Nephron (organoid): Measurements from ENCODE around the gene CACNA2D3.
A peak's percentile ranks its signal among the peaks of the same experiment; 100 is the strongest.

Experiments
- H3K27ac Mint-ChIP-seq, 3 experiments: 2 replicates each; pipeline ENCODE4 v1.8.0; 2020; ENCODE audit warnings: mixed read lengths in 3 of 3, mild to moderate bottlenecking in 2 of 3, moderate library complexity in 1 of 3
- H3K27me3 Mint-ChIP-seq: 2 replicates; pipeline ENCODE4 v1.8.0; 2021; ENCODE audit warnings: low read depth, mild to moderate bottlenecking, moderate library complexity, mixed read lengths
- H3K36me3 Mint-ChIP-seq: 2 replicates; pipeline ENCODE4 v1.8.0; 2020; ENCODE audit warnings: low read depth, mixed read lengths
- H3K4me1 Mint-ChIP-seq: 2 replicates; pipeline ENCODE4 v1.8.0; 2020; ENCODE audit warnings: mixed read lengths
- H3K4me3 Mint-ChIP-seq, 3 experiments: 2 replicates each; pipeline ENCODE4 v1.8.0; 2020; ENCODE audit warnings: mild to moderate bottlenecking in 3 of 3, mixed read lengths in 3 of 3, moderate library complexity in 2 of 3
- H3K9me3 Mint-ChIP-seq: 2 replicates; pipeline ENCODE4 v1.8.0; 2020; ENCODE audit warnings: mixed read lengths
- TF ChIP-seq, protein P1 (sequence below), 3 experiments: fragments of 200-600 bp; sonication (generic); IDR thresholded peaks; one replicate each; pipeline ENCODE4 v1.5.0; 2021; ENCODE audit warnings: antibody characterized with exemption in 3 of 3; ENCODE audit not compliant: unreplicated experiment in 3 of 3

CACNA2D3 gene

DNA sequence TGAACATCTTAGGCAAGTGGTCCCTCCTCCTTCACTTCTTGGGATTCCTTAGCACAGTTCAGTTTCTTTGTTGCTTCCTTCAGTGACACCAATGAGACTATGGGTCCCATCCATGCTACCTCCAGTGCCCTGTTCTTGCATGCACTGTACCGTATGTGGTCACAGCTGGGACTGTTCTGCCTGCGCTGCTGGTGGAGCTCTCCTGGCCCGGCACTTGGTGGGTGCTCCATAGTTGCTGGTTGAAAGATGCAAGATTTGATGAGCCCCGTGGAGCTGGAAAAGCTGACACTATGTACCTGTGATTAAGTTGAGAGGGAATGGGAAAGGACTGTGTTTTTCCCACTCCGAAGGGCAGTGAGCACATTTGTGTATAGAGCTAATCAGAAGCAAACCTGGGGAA lies 407.7 kb downstream of the CACNA2D3 start:
- Mint-ChIP-seq H3K27ac (no peak overlapping the region), H3K36me3 (peaks cover 3% of the 10 kb centered on the region), H3K27me3 (peaks cover 15% of the 10 kb centered on the region)

DNA sequence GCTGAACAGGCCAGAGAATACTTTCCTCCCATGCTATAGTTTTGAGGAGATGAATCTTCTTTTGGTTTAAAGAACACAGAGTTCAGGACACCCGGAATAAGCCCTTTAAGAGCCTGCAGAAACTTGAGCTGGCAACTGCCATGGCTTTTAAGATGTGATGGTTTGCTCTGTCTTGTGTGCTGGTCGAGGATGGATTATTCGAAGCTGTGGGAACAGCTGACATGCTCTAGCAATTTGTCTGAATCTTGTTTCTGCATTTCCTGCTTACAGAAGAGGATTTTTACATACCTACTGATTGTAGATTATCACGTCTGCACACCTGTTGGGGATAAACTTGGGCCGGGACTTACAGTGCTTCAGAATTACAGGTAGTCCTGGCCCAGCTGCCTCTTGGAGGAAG lies 408.6 kb downstream of the CACNA2D3 start:
- H3K27ac Mint-ChIP-seq, result peak overlapping the region in 2 of 3 experiments; percentile 28 to 32
- peaks cover 15% of the 10 kb centered on the region for H3K4me1 Mint-ChIP-seq
- TF ChIP-seq, protein P1, sequence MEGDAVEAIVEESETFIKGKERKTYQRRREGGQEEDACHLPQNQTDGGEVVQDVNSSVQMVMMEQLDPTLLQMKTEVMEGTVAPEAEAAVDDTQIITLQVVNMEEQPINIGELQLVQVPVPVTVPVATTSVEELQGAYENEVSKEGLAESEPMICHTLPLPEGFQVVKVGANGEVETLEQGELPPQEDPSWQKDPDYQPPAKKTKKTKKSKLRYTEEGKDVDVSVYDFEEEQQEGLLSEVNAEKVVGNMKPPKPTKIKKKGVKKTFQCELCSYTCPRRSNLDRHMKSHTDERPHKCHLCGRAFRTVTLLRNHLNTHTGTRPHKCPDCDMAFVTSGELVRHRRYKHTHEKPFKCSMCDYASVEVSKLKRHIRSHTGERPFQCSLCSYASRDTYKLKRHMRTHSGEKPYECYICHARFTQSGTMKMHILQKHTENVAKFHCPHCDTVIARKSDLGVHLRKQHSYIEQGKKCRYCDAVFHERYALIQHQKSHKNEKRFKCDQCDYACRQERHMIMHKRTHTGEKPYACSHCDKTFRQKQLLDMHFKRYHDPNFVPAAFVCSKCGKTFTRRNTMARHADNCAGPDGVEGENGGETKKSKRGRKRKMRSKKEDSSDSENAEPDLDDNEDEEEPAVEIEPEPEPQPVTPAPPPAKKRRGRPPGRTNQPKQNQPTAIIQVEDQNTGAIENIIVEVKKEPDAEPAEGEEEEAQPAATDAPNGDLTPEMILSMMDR (IDR thresholded peaks at IDR 0.05; ENCODE audit: unreplicated experiment in 3 of 3), result no peak
- peaks cover 15% of the 10 kb centered on the region for H3K27me3 Mint-ChIP-seq
- no peak overlapping the region for H3K4me3 Mint-ChIP-seq
- peaks cover 7% of the 10 kb centered on the region for H3K9me3 Mint-ChIP-seq
- H3K36me3 Mint-ChIP-seq, result peaks cover 3% of the 10 kb centered on the region

More for the DNA sequence above, 407.7 kb downstream of the CACNA2D3 start:
- TF ChIP-seq, protein P1 (IDR thresholded peaks at IDR 0.05; ENCODE audit: unreplicated experiment in 3 of 3), result no peak
- Mint-ChIP-seq H3K4me1 (peaks cover 15% of the 10 kb centered on the region), H3K9me3 (peaks cover 11% of the 10 kb centered on the region), H3K4me3 (no peak overlapping the region)

DNA sequence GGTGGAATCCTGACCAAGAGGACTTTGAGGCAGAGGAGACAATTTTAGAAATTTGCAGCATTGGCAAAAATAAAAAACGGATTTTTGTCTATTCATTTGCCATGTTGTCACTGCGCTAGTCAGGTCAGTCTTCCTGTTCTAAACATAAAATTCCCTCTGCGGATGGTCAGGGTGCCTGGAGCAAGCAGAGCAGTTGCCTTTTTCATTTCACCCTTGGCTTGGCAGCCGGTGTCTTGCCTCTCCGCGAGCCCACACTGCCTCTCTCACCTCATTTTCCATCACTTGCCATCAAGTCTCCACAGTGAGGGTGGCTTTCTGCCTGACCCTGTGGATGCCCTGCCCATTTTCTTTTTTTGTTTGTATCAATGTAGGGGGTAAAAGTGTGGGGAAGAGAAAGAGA lies 409.4 kb downstream of the CACNA2D3 start:
- H3K27ac Mint-ChIP-seq, result peak overlapping the region in 1 of 3 experiments; percentile 32
- H3K27me3 Mint-ChIP-seq, result peaks cover 15% of the 10 kb centered on the region
- peaks cover 3% of the 10 kb centered on the region for H3K36me3 Mint-ChIP-seq
- peaks cover 15% of the 10 kb centered on the region for H3K4me1 Mint-ChIP-seq
- no peak overlapping the region for H3K4me3 Mint-ChIP-seq
- peaks cover 6% of the 10 kb centered on the region for H3K9me3 Mint-ChIP-seq
- TF ChIP-seq, protein P1 (IDR thresholded peaks at IDR 0.05; ENCODE audit: unreplicated experiment in 3 of 3), result no peak

DNA sequence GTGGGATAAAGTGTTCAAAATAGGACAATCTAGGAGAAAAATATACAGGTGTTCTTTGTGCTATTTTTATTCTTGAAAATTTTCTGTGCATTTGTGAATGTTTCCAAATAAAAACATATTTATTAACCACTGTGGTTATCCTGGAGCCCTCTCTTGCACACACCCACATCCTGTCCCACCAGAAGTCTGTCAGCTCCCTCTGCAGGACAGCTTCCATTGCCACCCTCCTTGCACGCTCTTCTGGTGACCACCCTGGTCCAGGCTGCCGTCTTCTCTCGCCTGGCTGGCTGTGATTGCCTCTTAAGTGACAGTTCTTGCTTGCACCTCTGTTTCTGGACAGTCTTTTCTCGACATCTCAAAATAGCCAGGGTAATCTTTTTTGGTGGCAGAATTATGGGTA lies 411.5 kb downstream of the CACNA2D3 start:
- Mint-ChIP-seq H3K36me3 (no peaks in the 10 kb centered on the region), H3K9me3 (no peaks in the 10 kb centered on the region), H3K4me3 (no peak overlapping the region), H3K27ac (no peak overlapping the region), H3K27me3 (peaks cover 20% of the 10 kb centered on the region), H3K4me1 (peaks cover 15% of the 10 kb centered on the region)
- TF ChIP-seq, protein P1 (IDR thresholded peaks at IDR 0.05; ENCODE audit: unreplicated experiment in 3 of 3), result no peak

DNA sequence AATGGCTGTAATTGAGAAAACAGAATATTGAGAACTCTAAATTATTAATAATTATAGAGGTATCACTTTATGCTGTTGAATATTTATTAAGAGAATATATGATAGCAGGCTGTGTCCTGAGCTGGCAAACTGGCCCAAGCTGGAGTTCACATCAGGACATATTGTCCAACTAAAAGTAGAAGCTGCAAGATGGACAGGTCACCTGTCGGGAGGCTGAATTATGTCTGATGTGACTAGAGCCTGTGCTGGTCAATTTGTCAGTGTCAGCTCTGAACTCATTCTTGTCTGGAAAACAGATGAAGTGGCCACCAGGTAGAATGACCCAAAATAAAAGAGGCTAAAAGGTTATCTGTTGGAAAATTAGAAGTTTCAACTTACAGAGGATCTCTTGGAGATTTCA lies 413.3 kb downstream of the CACNA2D3 start:
- H3K4me1 Mint-ChIP-seq, result peaks cover 15% of the 10 kb centered on the region
- peaks cover 17% of the 10 kb centered on the region for H3K27me3 Mint-ChIP-seq
- H3K36me3 Mint-ChIP-seq, result no peaks in the 10 kb centered on the region
- no peak overlapping the region for H3K27ac Mint-ChIP-seq
- no peaks in the 10 kb centered on the region for H3K9me3 Mint-ChIP-seq
- TF ChIP-seq, protein P1 (IDR thresholded peaks at IDR 0.05; ENCODE audit: unreplicated experiment in 3 of 3), result no peak
- no peak overlapping the region for H3K4me3 Mint-ChIP-seq

DNA sequence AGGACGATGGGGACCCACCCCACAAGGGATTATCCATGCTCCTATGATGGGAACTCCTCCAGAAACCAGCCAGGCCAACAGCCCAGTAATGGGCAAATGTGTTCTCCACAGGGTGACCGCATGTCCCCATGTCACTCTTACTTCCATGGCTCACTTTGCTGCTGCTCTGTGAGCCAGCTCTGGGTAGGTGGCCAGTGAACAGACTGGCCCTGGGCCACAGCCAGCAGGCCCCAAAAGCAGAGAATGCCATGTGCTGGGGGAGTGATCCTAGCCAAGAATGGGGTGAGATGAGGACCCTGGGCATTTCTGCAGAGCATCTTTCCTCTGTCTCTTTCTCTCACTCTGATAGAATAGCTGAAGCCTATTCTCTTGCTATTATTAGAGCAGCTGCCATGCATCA lies 414.1 kb downstream of the CACNA2D3 start:
- Mint-ChIP-seq H3K27me3 (peaks cover 17% of the 10 kb centered on the region), H3K36me3 (no peaks in the 10 kb centered on the region)
- TF ChIP-seq, protein P1 (IDR thresholded peaks at IDR 0.05; ENCODE audit: unreplicated experiment in 3 of 3), result no peak

More for the DNA sequence above, 414.1 kb downstream of the CACNA2D3 start:
- H3K4me3 Mint-ChIP-seq, result no peak overlapping the region
- H3K4me1 Mint-ChIP-seq, result peaks cover 7% of the 10 kb centered on the region
- H3K9me3 Mint-ChIP-seq, result no peaks in the 10 kb centered on the region
- H3K27ac Mint-ChIP-seq, result no peak overlapping the region
